Measurements from ENCODE around the gene PODN. TPM values are rescaled to one million over a fixed set of nuclear protein-coding genes. Genes with fewer than 3 reads are reported as not detected.

The PODN gene
- total RNA-seq, 1 donor from 2014 or later, result 0.26 TPM

DNA sequence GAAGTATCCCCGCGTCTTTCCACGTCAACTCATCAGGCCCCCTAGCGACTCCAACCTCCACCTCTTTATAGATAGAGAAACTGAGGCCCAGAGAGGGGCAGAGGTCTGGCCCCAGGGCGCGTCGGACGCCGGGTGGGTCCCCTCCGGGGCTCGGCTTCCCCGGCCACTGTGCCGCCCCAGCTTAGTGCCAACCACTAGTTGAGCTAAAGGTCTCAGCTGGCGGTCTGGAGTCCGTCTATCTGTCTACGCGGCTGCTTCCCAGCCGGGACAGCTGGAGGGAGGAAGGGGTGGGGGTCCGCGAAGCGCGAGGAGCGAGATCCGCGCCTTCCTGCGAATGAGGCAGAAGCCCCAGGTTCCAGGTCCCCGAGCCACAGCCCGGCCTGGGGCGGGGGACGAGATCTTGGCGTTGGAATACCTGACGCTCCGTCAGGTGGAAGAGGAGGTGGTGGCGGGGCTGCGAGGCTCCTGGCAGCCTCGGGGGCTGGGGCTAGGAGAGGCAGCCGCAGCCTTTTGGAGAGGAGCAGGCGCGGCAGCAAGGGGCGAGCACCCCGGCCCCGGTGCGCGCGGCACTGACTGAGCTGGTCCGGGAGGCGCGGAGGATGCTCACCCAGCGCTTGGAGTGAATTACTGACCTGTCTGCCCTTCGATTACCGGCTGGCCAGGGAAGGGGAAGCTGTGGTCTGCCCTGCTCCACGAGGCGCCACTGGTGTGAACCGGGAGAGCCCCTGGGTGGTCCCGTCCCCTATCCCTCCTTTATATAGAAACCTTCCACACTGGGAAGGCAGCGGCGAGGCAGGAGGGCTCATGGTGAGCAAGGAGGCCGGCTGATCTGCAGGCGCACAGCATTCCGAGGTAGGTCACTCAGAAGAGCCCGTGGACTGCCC, 937 bp downstream of the PODN start:
- Mint-ChIP-seq H3K4me3 (ENCODE audit: low read depth) (peak overlapping the region; percentile 55), H3K27me3 (peaks cover 87% of the 10 kb centered on the region), H3K4me1 (ENCODE audit: low read depth) (no peaks in the 10 kb centered on the region), H3K27ac (no peak overlapping the region), H3K9me3 (ENCODE audit: low read depth) (no peaks in the 10 kb centered on the region), H3K36me3 (ENCODE audit: insufficient read depth) (no peaks in the 10 kb centered on the region)
- TF ChIP-seq CTCF (IDR thresholded peaks at IDR 0.05; ENCODE audit: unreplicated experiment), result no peak
- DNase-seq (ENCODE audit: low spot score, unreplicated experiment), result no peak

DNA sequence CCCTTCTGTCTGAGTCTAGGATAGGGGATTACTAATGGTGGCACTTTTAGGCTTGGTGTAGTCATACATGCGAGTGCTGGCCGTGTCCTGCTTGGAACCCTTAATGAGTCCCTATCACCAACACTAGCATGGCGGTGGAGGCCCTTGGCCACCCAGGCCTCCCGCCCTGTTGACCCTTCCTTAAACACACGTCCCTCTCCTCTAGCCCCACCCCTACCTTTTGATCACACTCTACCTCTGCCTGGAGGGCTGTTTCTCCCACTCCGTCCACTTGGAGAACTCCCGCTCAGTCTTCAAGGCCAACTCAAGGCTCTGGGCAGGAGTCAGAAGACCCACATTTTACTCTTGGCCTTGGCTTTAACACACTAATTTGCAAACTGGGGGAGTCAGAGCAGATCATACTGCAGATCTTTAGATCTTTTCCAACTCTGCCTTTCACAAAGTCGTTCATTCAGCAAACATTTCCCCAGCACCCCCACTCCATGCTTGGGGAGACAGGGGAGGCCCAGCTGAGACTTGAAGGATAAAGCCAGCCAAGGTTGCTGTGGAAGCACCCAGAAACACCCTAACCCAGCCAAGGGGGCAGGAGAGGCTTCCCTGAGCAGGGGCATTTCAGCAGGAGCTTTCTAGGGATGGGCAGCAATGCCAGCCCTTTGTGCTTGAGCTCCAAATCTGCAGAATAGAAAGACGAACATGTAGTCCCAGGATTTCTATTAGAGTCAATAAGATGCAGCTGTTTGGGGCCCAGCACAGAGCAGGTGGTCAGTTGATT, 1.9 kb downstream of the PODN start:
- Mint-ChIP-seq H3K9me3 (ENCODE audit: low read depth) (no peaks in the 10 kb centered on the region), H3K4me1 (ENCODE audit: low read depth) (no peaks in the 10 kb centered on the region), H3K4me3 (ENCODE audit: low read depth) (no peak overlapping the region), H3K27ac (no peak overlapping the region), H3K27me3 (peaks cover 87% of the 10 kb centered on the region), H3K36me3 (ENCODE audit: insufficient read depth) (no peaks in the 10 kb centered on the region)
- no peak for TF ChIP-seq CTCF (IDR thresholded peaks at IDR 0.05; ENCODE audit: unreplicated experiment)
- DNase-seq (ENCODE audit: low spot score, unreplicated experiment), result no peak

GRCh38 chr1:53065391-53065790, 3.4 kb downstream of the PODN start:
- no peak overlapping the region for H3K27ac Mint-ChIP-seq
- no peak for TF ChIP-seq CTCF (IDR thresholded peaks at IDR 0.05; ENCODE audit: unreplicated experiment)
- no peak for DNase-seq (ENCODE audit: low spot score, unreplicated experiment)
- peaks cover 80% of the 10 kb centered on the region for H3K27me3 Mint-ChIP-seq
- H3K4me3 Mint-ChIP-seq (ENCODE audit: low read depth), result no peak overlapping the region
- H3K9me3 Mint-ChIP-seq (ENCODE audit: low read depth), result no peaks in the 10 kb centered on the region
- no peaks in the 10 kb centered on the region for H3K4me1 Mint-ChIP-seq (ENCODE audit: low read depth)
- H3K36me3 Mint-ChIP-seq (ENCODE audit: insufficient read depth), result no peaks in the 10 kb centered on the region

GRCh38 chr1:53066488-53066887, 4.5 kb downstream of the PODN start:
- DNase-seq (ENCODE audit: low spot score, unreplicated experiment), result no peak
- Mint-ChIP-seq H3K9me3 (ENCODE audit: low read depth) (no peaks in the 10 kb centered on the region), H3K27ac (no peak overlapping the region), H3K4me1 (ENCODE audit: low read depth) (no peaks in the 10 kb centered on the region), H3K36me3 (ENCODE audit: insufficient read depth) (no peaks in the 10 kb centered on the region), H3K4me3 (ENCODE audit: low read depth) (no peak overlapping the region), H3K27me3 (peaks cover 78% of the 10 kb centered on the region)
- TF ChIP-seq CTCF (IDR thresholded peaks at IDR 0.05; ENCODE audit: unreplicated experiment), result no peak

DNA sequence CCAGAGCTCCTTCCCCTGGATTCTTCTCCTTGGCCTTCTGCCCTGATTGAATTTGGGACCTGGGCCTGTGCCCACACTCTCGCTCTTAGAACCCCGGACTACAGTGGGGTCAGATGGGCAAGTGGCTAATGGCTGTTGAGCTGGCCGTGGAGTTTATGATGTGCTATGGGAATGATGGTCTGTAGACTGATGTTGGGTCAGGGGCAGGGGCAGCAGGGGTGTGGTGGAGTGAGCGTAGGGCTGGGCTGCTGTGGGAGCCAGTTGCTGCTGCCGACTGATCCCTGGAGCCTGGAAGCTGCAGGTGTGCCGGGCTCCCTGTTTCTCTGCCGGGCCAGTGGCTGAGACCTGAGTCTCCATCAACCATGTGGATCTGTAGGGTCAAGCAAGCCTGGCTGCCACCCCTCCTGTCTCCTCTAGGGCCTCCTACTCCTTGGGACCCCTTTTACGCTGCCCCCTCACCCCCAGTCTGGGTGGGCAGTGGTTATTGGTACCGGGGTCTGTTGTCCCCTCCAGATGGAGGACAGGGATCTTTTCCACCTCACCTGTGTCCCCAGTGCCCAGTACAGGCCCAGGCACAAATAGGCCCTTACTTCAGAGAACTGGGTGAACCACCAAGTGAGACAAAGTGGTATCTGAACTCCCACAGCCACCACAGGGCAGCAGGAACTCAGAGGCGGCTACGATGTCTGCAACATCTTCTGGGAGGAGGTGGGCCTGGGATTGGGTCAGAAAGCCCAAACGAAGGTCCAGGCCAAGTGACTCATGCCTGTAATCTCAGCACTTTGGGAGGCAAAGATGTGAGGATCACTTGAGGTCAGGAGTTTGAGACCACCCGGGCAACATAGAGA, 5.1 kb downstream of the PODN start:
- H3K27ac Mint-ChIP-seq, result no peak overlapping the region
- no peak for DNase-seq (ENCODE audit: low spot score, unreplicated experiment)
- TF ChIP-seq CTCF (IDR thresholded peaks at IDR 0.05; ENCODE audit: unreplicated experiment), result no peak
- peaks cover 79% of the 10 kb centered on the region for H3K27me3 Mint-ChIP-seq
- H3K4me3 Mint-ChIP-seq (ENCODE audit: low read depth), result no peak overlapping the region
- H3K36me3 Mint-ChIP-seq (ENCODE audit: insufficient read depth), result no peaks in the 10 kb centered on the region
- no peaks in the 10 kb centered on the region for H3K9me3 Mint-ChIP-seq (ENCODE audit: low read depth)
- H3K4me1 Mint-ChIP-seq (ENCODE audit: low read depth), result no peaks in the 10 kb centered on the region
